GM18520 (cell line): ENCODE results near the gene ADD2.
"Not testable (repeated sequence)": the region's sequence is repeated elsewhere in the genome, so short reads cannot be mapped to it uniquely, and the experiment has no call there.

Source experiments
- ATAC-seq: cut with Tn5 transposase; IDR thresholded peaks from one replicate; pipeline ENCODE4 v1.9.1; 2021; ENCODE audit not compliant: unreplicated experiment

The ADD2 gene

DNA sequence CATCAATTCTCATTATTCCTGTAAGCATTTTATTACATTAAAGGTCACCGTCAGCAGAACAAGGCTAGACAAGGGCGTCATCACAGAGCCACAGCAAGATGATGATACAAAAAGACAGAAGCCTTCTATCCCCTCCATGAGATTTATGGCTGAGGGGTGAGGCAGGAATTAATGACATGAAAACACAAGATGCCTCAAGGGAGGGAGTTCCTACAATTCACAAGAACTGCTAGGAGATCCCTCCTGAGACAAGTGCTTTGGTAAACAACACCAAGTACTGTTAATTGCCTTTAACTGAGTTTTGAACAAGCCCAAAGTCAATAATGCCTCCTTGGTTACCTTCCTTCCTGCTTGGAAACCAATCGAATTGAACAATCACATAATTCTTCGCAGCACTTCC is 14.1 kb downstream of the ADD2 start:
- no peak for ATAC-seq

DNA sequence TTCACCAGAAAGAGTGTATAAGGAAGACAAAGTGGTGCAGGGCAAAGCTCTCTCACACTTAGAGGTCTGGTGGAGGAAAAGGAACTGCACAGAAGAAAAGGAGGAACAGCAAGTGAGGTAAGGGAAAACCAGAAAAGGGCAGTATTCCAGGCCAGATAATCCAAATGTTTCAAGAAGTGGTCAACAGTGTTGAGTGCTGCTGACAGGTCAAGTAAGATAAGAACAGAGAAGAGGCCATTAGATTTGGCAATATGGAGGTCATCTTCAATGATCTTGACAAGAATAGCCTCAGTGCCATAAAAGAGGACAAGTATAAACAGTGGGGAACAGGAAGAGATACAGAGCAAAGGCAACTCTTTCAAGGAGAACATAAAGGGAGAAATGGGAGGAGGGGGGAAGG is 15.0 kb downstream of the ADD2 start:
- ATAC-seq: no peak

DNA sequence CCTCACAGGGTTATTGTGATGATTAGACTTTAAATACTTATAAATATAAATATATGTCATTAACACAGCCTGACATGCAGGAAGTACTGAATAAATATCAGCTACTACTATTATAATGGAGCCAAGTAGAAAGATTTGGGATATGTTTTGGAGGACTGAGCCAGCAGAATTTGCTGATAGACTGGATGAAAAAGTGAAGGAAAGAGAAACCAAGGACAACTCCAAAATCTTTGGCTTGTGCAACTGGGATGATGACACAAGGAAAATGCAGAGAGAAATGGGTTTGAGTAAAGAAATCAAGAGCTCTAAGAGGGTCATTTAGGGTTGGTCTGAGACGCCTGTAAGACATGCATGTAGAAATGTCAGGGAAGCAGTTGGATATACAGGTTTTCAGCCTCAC is 15.6 kb downstream of the ADD2 start:
- no peak for ATAC-seq

DNA sequence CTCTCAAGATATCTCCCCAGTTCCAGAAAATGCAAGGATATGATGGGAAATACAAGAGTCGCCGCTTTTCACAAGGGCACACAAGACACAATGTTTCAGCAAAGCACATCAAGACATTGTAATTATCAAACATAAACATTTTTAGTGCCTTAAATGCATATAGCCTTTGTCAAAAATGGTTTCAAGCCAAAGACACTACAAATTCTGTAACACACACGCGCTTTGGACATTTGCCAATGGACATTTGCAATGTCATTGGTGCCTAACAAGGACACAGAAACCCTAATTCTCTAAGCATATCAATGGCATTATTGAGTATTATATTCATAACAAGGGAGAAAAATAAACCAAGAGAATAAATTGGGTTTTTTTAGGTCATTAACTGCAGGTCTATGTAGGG is 16.1 kb downstream of the ADD2 start:
- ATAC-seq: no peak

DNA sequence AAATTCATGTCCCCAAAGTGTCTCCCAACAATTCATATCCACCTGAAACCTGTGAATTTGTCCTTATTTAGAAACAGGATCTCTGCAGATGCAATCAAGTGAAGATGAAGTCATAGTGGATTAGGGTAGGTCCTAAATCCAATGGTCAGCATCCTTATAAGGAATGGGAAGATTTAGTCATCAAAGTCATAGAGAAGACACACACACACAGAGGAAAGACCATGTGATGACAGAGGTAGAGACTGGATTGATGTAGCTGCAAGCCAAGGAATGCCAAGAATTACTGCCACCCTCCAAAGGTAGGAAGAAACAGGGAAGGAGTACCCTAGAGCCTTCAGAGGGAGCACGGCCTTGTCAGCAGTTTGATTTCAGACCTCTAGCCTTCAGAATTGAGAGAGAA is 17.7 kb downstream of the ADD2 start:
- no peak for ATAC-seq

DNA sequence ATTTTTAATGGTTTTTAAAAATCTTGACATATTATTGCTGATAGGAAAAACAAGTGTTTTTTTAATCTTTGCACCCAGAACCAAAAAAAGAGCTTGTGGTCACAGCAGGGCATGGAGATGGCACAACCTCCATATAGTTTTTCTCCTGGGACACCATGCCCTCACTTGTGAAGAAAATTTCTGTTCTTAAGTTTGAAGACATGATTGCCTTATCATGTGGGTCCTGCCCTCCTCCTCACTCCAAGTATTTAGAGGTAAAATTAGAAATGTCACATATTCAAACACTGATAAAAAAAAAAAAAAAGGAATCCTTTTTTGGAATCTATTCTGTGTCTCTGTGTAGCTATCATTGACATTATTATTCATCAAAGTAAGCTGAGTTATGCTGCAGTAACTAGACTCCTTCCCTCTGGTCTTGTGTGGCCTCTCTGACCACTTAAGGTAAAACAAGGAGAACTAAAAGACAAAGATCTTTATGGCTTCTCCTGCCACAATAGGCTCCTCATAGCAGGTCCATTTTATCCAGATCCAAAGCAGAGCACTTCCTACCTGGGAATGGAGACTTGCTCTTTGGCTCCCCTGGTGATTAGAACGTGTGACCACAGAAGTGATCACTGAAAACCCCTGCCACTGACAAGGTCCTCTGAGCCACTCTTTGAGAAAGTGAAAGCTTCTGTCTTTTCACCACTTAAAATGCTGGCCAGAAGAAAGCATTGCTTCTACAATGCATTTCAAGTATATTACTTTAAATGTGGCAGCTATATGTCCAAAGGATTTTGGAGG is 19.8 kb downstream of the ADD2 start:
- ATAC-seq: no peak

DNA sequence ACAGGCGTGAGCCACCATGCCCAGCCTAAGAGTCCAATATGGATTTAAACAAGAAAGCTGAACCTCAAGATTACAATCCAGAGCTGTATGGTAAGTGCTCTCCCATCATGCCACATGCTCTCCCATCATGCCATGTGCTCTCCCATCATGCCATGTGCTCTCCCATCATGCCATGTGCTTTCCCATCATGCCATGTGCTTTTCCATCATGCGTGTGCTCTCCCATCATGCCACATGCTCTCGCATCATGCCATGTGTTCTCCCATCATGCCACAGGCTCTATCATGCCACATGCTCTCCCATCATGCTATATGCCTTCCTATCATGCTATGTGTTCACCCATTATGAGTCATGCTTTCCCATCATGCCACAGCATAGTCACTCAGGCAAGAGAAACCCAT is 20.7 kb downstream of the ADD2 start:
- no peak for ATAC-seq

DNA sequence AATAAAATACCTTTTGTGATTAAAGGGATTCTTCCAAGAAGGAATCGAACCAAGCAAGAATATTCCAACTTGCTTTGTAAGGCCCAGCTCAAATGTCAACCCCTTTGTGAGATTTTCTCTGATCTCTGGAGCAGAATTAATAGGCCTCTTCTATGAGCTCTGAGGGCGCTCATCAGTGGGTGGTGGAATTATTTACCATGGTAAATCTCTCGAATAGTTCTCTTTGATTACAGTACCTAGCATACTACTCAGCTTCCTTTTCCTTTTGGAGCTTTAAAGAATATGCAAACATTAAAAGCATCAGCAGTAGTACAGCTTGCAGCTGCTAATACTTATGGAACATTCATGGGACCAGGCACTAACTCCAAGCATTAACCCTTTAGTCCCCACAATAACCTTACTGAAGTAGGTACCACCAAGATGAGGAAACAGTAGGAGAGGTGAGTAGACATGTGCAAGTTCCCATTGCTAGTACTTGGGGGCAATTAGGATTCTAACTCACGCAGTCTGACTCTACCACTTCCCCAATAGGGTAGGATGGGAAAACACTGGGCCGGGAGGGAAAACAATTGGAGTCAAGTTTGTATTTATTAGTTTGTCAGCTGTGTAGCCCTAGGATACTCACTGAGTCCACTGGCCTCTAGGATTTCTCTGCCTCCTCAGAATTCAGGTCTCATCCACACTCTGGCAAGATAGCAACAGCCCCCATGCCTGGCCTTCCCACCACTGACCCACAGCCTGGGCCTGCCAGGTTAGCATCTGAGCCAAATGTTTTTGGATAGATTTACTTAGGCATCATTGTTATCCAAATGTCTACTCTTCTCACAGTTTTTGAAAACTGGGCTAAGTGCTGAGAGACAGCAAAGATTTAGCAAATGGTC is 21.7 kb downstream of the ADD2 start:
- ATAC-seq: no peak

DNA sequence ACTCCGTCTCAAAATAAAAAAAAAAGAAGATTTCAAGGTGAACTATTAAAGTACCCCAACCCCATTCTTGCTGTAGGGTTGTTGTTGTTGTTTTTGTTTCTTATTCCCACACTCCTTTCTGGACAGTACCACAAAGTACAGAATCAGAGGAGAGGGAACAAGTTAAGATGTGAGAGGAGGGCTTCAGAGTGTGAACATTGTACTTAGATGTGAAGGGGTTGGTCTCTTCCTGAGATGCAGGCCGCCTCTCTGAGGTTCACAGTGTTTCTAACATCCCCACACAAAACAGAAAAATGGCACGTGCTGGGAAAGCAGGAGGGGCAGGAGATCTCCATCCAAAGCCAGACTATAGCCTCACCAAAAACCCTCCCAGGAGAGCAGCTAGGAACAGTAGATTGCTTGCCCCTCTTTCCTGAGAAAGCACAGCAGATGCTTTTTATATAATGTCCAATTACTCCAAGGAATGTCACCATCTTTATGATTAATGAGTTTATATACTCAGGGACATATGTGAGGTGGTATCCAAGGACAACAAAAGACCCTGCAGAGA is 22.6 kb downstream of the ADD2 start:
- ATAC-seq: no peak

DNA sequence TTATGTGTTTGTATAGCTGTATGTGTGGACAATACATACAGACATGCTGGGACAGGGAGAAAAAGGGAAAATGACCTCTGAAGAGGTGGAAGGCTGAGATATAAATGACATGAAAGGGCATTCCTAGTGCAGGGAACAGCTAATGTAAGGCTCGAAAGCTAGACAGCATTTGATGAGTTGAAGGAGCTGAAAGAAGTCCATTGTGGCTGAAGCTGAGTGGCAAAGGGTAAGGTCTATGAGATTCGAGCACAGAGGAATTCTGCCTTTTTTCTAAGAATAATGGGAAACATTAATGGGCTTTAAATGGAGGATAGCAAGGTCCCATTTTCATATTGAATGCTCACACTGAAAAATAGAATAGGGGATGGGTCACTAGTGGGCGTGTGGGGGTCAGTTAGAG is 23.6 kb downstream of the ADD2 start:
- ATAC-seq: no peak

DNA sequence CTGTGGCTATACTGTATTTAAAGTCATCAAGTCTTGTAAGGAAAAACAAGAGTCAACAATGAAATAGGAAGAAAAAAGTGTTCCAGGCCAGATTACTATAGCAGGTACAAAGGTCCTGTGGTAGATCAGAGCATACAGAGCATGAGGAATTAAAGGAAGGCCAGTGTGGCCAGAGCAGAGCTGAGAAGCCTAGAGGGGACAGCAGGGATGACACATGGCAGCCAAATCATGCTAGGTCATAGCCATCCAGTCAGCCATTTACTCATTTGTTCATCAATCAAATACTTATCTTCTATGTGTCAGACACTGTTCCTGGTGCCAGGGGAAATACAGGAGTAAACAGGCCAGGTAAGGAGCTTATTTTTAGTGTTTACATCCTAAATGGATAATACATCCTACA is 24.3 kb downstream of the ADD2 start:
- ATAC-seq: no peak

DNA sequence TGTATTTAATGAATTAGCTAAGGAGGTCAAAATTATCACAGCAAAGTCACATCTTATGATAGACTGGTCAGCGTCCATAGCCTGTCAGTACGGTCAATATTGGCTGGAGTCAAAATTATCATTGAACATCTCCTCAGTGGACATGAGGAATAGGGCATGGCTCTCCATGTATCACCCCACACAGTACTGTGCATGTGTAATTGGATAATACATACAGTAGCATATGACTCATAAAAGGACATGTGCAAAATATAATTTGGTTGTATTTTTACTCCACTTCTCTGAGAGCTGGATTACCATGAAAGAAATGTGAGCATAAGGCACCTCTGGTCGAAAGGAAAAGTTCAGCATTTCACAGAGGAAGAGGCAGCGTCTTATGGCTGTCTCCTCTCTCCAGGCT is 24.9 kb downstream of the ADD2 start:
- no peak for ATAC-seq

DNA sequence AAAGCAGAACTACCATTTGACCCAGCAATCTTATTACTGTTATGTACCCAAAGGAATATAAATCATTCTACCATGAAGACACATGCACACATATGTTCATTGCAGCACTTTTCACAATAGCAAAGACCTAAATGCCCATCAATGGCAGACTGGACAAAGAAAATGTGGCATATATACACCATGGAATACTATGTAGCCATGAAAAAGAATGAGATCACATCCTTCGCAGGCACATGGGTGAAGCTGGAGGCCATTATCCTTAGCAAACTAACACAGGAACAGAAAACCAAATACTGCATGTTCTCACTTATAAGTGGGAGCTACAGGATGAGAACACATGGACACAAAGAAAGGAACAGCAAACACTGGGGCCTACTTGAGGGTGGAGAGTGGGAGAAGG is 28.5 kb downstream of the ADD2 start:
- ATAC-seq: not testable (repeated sequence)

DNA sequence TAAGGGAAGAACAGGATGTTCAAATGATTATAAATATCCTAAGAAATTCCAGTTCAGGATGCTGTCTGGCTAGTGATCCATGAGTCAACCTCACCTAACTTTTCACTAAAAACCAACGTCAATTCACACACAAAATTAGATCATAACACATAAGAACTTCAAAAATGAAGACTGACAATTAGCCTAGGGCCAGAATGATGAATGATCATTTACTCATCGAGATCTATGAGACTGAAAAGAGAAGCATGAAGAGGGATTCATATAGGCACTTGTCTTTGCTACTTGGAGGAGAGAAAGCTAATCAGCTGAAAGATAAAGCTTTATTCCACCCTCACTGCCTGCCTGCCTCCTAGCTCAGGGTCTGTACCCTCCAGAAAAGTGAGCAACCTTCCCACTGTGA is 29.8 kb downstream of the ADD2 start:
- no peak for ATAC-seq

DNA sequence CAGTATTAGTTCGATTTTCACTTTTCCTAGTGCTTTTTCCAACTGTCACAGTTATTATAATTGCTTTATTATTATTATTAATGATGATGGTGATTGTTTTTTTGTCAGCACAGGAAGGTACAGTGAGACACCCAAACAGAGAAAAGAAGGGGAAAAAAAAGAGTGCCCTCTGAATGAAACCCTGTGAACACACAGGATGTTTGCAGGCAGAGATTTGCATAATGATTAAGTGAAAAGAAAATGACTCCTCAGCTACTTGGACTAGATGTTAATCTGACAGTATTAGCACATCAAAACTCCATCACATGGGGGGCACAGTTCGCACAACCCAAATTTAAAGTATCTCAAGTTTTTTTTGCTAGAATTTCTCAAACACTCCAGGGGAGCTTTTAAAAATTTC is 32.9 kb downstream of the ADD2 start:
- ATAC-seq: no peak

DNA sequence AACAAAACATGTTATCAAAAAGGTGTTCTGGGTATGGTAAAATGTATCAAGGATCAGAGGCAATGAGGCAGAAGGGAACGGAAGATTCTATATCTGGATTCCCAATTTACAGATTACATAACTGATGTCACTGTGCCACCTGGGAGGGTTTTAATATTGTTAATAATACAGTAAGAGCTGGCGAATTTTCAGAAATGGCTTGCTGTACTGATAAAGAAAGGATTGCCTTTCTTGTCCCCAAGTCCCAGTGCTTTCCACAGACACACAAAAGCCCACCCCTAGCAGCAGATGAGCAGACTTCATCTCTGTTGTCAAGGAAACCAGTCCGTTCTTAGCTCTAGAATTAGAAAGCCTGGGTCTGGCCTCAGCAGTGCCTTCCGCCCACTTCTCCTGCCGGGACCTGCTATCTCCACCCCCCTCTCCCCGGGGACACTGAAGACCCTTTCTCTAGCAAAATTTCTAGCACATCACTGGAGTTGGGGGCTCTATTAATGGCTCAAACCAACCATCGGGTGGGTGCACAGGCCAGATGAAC is 34.3 kb downstream of the ADD2 start:
- no peak for ATAC-seq

DNA sequence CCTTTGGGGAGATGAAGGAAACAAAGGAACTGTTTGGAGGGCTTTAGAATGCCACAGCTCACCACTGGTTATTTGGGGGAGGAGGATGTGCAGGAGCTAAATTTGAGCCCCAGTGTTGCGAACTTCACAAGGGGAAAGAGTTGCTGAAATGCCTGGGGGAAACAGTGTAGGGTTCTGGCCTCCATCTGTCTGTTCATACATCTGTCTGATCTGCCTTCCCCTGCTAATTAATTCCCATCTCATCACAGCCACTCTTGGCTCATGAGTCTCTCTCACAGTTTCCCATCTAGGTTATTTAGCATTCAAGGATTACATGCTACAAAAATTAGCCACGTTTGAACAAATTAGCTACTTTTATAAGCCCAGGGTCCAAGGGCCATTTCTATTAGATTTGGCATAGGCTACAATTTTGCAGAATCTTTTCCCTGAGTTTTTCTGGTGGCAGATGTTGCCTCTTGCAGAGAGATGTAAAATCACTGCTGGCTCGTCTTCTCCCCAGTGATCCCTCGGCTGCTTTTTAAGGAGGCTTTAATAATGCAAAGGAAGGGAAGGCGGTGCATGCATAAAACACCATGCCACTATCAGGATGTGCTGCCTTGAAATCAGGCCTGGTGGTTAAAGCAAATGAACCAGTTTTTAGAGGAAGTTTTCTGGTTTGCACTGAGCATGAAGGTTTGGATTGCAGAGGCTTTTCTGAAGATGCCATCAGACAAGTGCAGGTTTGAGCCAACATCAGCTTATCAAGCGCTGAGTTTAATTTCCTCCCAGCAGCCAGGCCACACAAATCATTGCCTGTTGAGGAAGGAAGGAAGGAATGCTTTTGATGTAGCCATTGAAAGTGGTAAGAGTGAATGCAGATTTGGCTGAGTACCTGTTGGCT is 35.0 kb downstream of the ADD2 start:
- ATAC-seq: no peak

DNA sequence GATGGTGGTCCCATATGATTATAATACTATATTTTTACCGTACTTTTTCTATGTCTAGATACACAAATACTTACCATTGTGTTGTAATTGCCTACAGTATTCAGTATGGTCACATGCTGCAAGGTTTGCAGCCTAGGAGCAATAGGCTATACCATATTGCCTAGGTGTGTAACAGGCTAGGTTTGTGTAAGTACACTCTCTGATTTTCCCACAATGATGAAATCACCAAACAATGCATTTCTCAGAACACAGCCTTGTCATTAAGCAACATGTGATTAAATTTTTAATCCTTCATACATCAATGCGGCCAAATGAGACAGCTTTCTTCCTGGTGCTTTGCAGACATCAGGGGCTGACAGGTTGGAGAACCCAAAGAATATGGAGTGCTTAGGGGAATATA is 37.3 kb downstream of the ADD2 start:
- no peak for ATAC-seq

DNA sequence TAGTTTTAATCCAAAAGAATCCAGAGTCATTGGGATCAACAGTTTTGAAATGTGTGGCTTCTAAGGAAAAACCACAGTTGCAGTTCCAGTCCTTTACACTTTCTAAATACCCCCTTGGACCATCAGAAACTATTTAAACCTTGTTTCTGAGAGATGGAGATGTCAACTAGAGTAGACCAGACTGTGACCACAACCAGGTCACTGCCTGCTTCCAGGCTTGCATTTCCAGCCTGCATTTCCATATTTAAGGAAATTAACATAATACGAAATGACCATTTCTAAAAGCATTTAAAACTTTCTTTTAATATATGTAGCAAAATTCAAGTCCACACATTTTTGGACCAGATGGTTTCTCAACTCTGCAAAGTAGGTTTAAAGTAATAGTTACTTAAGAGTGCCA is 38.4 kb downstream of the ADD2 start:
- ATAC-seq: no peak

DNA sequence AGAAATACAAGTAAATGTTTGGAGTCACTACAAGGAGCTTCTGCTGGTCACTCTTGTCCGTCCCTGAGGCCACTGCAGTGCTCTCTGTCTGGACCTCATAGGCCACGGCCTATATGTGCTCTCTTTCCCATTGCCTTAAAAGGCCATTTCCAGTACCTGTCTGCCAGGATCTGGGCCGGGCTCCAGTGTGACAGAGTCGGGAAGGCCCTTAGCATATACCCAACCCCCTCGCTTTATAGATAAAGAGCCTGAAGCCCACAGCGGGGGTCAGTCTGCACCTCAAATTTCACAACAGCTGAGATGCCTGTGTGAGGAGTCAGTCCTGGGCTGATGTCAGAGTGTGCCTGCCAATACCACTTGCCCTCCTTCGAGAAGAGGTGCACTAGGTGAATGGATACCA is 39.9 kb downstream of the ADD2 start:
- ATAC-seq: no peak
